Measurements from ENCODE around the gene UCHL5. TPM values are rescaled to one million over a fixed set of nuclear protein-coding genes. Genes with fewer than 3 reads are reported as not detected.
"Not testable (repeated sequence)": the region's sequence is repeated elsewhere in the genome, so short reads cannot be mapped to it uniquely, and the experiment has no call there.

Gene UCHL5
- total RNA-seq, 1 donor from 2014 or later = 60.8 TPM

DNA sequence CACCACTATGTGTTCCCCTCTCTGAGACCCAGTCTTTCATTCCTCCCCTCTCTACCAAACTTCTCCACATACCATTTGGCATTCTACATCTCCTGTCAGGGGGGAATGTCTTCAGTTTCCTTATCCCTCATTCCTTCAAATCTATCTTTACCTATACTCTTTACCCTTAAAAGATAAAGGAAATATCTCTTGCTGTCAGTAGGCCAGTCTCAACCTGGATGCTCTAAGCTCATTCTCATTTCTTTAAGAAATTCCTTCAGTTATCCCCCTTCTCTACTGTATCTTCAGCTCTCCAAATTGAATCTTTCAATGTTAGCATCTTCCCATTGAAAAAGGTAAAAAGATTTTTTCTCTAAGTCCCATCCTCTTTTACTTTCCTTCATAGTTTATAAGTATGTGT is 6.8 kb upstream of the UCHL5 start:
- no peak for DNase-seq (ENCODE audit: low read depth)

GRCh38 chr1:193062698-193063463 is 3.7 kb upstream of the UCHL5 start:
- no peak for DNase-seq (ENCODE audit: low read depth)

DNA sequence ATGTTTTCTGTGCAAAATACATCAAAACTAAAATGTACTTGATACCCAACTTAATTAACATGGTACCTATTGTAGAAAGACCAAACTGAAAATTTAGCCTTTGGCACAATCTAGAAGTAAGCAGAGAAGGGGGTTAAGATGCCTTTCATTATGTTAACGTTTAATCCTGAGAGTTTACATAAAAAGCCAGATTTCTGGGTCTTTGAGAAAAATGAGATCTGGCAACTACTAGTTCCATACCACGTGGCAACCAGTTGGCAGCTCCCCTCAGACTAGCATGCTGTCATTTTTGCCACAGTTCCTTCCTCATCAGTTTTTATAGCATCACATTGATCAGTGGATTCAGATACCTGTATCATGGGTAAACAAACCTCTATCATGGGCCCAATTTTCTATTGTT is 1.8 kb upstream of the UCHL5 start:
- peak; percentile 7 for DNase-seq (ENCODE audit: low read depth)

GRCh38 chr1:193060406-193060805 is 1.2 kb upstream of the UCHL5 start:
- peak; percentile 13 for DNase-seq (ENCODE audit: low read depth)

DNA sequence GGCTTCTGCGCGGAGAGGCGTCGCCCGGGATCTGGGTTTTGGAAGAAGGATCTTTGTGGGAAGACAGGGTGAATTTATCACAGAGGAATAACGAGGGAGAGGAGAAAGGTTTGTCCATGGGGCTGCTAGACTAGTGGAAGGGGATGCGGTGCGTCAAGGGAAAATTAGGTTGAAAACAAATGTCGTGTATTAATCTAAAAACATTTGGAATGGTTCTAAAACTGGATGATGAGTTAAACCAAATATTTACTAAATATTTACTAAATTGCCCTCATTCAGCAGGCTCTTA is 899 bp upstream of the UCHL5 start:
- no peak for DNase-seq (ENCODE audit: low read depth)

DNA sequence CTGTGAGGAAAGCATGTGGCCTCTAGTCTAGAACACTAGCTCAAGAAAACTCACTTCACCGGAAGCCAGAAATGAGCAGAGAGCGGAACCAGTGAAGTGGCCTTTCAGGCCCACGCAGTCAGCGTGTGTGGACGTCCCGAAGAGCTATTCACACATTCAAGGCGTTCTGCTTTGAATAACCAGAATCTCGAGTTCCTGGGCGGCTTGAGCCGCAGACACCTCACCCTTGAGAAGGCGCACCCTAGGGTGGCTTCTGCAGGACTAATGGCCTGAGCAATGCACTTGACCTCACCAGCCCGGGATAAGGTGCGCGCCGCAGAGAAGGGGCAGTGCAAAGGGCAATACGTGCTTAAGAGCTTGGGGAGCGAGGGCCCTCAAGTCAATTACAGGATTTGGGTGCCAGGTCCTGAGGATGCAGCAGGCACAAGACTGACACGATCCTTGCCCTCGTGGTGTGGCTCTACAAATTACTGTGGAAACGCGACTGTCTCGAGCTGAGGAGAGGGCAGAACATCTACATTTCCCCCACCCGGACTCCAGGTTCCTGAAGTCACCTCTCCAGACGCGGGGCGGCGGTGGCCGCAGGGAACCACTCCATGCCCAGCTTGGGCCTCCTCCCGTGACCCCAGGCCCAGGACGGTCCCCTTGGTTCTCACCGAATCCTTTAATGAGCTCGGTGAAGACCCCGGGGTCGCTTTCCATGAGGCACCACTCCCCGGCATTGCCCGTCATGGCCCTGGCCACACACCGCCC is 455 bp downstream of the UCHL5 start:
- DNase-seq (ENCODE audit: low read depth) = peak; percentile 33

DNA sequence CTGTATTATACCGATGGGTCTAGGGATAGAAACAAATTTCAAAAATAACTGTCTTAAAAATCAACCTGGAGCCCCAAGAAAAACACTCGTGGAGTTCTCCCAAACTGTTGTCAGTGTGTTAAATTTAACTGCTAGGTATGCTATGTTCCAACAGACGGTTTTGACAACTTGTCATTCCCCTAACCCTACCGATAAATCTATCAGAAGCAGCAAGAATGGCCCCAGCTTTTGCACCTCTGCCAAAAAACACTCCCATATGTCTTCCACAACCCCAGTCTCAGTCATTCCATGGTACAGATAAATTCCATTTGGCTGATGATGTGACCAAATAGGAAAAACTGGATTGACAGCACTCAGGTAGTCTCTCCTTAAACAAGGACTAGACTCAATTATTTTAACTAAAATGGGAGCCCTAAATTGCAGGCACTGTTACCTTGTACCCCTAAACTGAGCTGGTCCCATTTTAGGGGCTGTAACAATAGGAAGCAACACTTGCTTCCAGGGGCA is 4.9 kb downstream of the UCHL5 start:
- no peak for DNase-seq (ENCODE audit: low read depth)

GRCh38 chr1:193048913-193049312 is 10.2 kb downstream of the UCHL5 start:
- DNase-seq (ENCODE audit: low read depth) = not testable (repeated sequence)

GRCh38 chr1:193042766-193043691 is 16.1 kb downstream of the UCHL5 start:
- DNase-seq (ENCODE audit: low read depth) = no peak

DNA sequence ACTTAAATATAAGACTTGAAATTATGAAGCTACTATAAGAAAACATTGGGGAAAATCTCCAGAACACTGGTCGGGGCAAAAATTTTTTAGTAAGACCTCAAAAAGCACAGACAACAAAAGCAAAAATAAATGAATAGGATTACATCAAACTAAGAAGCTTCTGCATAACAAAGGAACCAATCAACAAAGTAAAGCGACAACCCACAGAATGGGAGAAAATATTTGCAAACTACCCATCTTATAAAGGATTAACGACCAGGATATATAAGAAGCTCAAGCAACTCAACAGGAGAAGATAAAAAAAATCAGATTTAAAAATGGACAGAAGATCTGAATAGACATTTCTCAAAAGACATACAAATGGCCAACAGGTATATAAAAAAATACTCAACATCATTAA is 19.1 kb downstream of the UCHL5 start:
- no peak for DNase-seq (ENCODE audit: low read depth)

GRCh38 chr1:193036337-193037047 is 22.7 kb downstream of the UCHL5 start:
- DNase-seq (ENCODE audit: low read depth) = no peak

DNA sequence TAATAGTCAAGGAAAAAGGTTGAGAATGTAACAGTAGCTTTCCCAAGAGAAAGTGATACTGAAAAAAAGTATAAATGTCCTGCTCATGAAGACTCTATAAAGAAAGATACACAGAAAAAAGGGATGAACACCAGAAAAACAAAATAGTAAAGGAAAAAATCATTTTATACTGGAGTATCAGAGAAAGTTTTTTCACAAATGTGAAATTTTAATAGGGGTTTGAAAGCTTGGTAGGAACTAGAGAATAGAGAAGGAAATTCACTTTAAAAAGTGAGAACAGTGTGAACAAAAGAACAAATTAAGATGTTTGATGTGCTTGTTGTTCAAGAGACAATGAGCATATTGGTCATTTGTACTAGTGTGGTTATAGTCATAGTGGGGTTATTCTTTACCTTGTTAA is 25.6 kb downstream of the UCHL5 start:
- no peak for DNase-seq (ENCODE audit: low read depth)

- not testable (repeated sequence) for DNase-seq (ENCODE audit: low read depth)
Measured at GRCh38 chr1:193032643-193033427, 26.3 kb downstream of the UCHL5 start.

GRCh38 chr1:193031431-193031830 is 27.7 kb downstream of the UCHL5 start:
- peak; percentile 34 for DNase-seq (ENCODE audit: low read depth)

DNA sequence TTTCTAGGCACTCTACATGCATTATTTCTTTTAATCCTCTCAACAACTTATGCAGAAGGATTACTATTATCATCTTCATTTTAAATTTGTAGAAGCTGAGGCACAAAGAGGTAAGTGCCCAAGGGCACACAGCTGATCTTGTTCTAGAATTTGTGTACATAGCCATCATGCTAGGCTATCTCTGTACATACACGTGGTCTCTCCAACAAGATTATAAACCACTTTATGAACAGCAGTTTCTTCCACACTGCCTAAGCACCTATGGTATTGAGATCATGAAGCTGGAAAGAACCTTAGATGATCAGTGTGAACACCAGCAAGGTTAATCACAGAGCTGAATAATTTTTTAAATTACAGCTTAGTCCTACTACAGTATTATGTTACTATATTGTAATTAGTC is 28.9 kb downstream of the UCHL5 start:
- no peak for DNase-seq (ENCODE audit: low read depth)

DNA sequence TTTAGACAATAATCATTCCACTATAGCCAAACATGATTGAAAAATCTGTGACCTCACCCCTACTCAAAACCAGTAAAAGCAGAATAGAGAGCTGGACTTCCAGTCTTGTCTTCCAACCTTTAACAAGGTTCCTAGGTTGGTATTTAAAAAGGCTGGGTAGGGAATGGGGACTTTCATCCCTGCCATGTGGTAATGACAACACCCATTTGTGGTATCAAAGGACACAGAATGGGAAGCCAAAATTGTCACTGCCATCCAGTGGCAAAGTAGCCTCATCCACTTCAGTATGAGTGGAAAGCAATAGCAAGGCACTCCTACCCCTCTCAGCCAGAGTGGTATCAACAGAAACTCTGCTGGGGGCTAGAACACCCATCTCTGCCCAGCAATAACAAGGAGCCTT is 33.9 kb downstream of the UCHL5 start:
- no peak for DNase-seq (ENCODE audit: low read depth)

GRCh38 chr1:193019442-193020026 is 39.6 kb downstream of the UCHL5 start:
- DNase-seq (ENCODE audit: low read depth) = peak; percentile 75

GRCh38 chr1:193016788-193017187 is 42.4 kb downstream of the UCHL5 start:
- no peak for DNase-seq (ENCODE audit: low read depth)

DNA sequence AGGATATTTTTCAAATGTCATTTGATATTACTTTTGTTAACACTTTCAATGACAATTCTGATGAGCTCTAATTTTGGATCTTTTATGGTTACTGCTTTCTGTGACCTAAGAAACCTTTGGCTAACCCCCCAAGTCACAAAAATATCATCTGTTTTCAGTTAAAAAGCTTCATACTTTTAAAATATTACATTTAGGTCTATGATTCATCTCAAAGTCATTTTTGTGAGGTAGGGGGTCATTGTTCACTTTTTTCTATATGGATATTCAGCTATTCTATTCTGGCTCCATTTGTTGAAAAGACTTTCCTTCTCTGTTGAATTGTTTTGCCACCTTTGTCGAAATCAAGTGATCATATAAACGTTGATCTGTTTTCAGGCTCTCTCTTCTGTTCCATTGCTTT is 44.8 kb downstream of the UCHL5 start:
- DNase-seq (ENCODE audit: low read depth) = no peak

- no peak for DNase-seq (ENCODE audit: low read depth)
Measured at GRCh38 chr1:193013707-193014106, 45.5 kb downstream of the UCHL5 start.
